Omental fat pad (tissue), 4 donors: ENCODE data around the gene PAIP2. TPM values are rescaled to one million over a fixed set of nuclear protein-coding genes. Genes with fewer than 3 reads are reported as not detected.

Source experiments
- ATAC-seq: fragments of 150-250 bp; one replicate; pipeline ENCODE4 v1.9.1; 2016; ENCODE audit warnings: mild to moderate bottlenecking, moderate library complexity; ENCODE audit not compliant: low FRiP score
- DNase-seq: peaks from one replicate; pipeline ENCODE4 v3.0.0-alpha.2; 2019; ENCODE audit warnings: low spot score
- CTCF ChIP-seq, 3 donors: fragments of 450-650 bp; IDR thresholded peaks; one replicate each; pipeline ENCODE4 v1.5.1; 2016 to 2017; ENCODE audit warnings: antibody characterized with exemption in 3 of 3, mild to moderate bottlenecking in 3 of 3, moderate library complexity in 2 of 3
- total RNA-seq, 4 donors: library from RNA; depleted of rRNA; stranded (reverse); fragments of >200 nt; gene quantifications; one replicate each; pipeline ENCODE4 v1.1.0, GENCODE V29; 2016

PAIP2 gene
- total RNA-seq, 4 donors from 2014 or later: 73.1 to 113 (median 103) TPM

GRCh38 chr5:139413963-139414362 lies 72.3 kb downstream of the PAIP2 start:
- DNase-seq (no peak), ATAC-seq (no peak)
- TF ChIP-seq CTCF (IDR thresholded peaks at IDR 0.05): no peak

- DNase-seq (no peak), ATAC-seq (peak; percentile 14)
- no peak for TF ChIP-seq CTCF (IDR thresholded peaks at IDR 0.05)
These were observed 73.0 kb downstream of the PAIP2 start for GRCh38 chr5:139414581-139415130.

- TF ChIP-seq CTCF (IDR thresholded peaks at IDR 0.05): no peak
- DNase-seq (no peak), ATAC-seq (no peak)
These were observed 73.7 kb downstream of the PAIP2 start for GRCh38 chr5:139415221-139415861.

- ATAC-seq: no peak
- DNase-seq: no peak
These were observed 74.2 kb downstream of the PAIP2 start for GRCh38 chr5:139415869-139416268.

GRCh38 chr5:139416651-139417050 lies 75.0 kb downstream of the PAIP2 start:
- ATAC-seq: no peak
- DNase-seq: no peak
- TF ChIP-seq CTCF (IDR thresholded peaks at IDR 0.05): no peak

More at GRCh38 chr5:139415869-139416268, 74.2 kb downstream of the PAIP2 start:
- no peak for TF ChIP-seq CTCF (IDR thresholded peaks at IDR 0.05)

- ATAC-seq (no peak), DNase-seq (no peak)
- TF ChIP-seq CTCF (IDR thresholded peaks at IDR 0.05): no peak
These were observed 75.6 kb downstream of the PAIP2 start for GRCh38 chr5:139417214-139417613.

- no peak for DNase-seq
- TF ChIP-seq CTCF (IDR thresholded peaks at IDR 0.05): no peak
- no peak for ATAC-seq
These were observed 77.1 kb downstream of the PAIP2 start for GRCh38 chr5:139418793-139419192.
